Measurements from ENCODE around the gene PWWP2B.

DNA sequence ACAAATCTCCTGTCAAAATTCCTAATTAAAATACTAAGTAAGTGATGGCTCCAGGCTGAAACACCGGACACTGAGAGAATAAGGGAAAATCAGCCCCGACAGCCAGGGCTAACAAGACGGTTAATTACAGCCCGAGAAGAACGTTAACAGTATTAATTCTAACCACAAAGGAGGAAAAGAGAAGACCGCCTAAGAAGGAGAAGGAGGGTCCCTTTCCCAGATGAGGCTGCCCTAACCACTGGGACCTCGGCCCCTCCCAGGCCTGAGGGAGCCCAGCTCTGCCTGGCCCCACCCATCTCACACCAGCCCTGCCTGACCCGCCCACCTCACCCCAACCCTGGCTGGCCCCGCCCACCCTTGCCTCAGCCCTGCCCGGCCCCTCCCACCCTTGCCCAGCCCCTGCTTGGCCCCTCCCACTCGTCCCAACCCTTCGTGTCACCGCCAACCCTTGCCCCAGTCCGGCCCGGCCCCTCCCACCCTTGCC is 51.3 kb downstream of the PWWP2B start:
- TF ChIP-seq CTCF (IDR thresholded peaks at IDR 0.05; ENCODE audit: insufficient read depth, low read length, poor library complexity, severe bottlenecking) (no peak), EZH2phosphoT487 (conservative IDR thresholded peaks at IDR 0.05; ENCODE audit: low read length) (no peak)

All from SU-DHL-6 (cell line).